ENCODE measurements around the gene MYL5. TPM values are rescaled to one million over a fixed set of nuclear protein-coding genes. Genes with fewer than 3 reads are reported as not detected.
"Not testable (repeated sequence)": the region's sequence is repeated elsewhere in the genome, so short reads cannot be mapped to it uniquely, and the experiment has no call there.

Gene MYL5, protein sequence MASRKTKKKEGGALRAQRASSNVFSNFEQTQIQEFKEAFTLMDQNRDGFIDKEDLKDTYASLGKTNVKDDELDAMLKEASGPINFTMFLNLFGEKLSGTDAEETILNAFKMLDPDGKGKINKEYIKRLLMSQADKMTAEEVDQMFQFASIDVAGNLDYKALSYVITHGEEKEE
- 7.4 and 13.8 TPM in 2 replicates for total RNA-seq (2014; rRNA removed; shearing (Covaris generic))

DNA sequence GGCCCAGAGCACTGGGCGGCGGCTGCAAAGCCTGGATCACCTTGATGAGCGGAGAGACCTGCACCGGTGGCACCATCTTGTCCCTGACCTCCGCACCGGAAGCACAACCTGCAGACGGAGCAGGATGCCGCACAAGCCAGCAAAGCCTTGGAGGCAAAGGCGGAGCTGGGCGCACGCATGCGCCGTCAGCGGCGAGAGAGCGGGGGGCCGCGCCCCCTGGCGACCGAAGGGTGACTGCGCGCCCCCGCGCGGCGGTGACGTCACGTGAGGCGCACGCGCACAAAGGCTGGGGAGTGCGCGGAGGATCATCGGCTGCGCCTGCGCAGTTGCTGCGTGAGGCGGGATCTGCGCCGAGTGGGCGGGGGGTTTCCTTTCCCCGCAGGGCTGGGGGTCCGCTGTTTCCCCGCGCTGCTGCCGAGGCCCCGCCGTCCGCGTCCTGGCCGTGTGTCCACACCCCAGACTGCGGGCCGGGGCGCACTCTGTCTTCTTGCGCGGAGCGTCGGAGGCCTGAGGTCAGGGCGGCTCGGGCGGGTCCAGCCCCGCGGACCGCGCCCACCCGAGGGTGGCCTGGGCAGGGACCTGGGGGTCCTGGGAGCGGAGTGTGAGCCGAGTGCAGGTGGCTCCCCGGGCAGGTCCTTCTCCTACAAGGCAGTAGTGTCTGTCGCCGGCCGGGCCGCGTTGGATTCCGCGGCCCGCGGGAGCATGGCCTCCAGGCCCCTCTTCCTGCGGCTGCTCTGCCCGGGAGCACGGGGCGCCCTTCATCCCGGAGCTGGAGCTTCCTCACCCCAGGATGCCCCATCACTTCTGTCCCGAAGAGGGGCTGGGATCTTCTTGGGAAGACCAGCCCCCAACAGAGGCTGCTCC is at the start of gene MYL5, which contains the start of gene ATP5ME:
Gene MYL5, plus strand, starts transcription at position 371 of the 864 bp plus-strand sequence. CDS start 3,485 bp downstream, outside the sequence.
Gene ATP5ME, minus strand, starts transcription at position 105 of the 864 bp plus-strand sequence. Its CDS starts 29 bp downstream, at position 76.
- DNase-seq (ENCODE audit: low spot score): peak; percentile 97

DNA sequence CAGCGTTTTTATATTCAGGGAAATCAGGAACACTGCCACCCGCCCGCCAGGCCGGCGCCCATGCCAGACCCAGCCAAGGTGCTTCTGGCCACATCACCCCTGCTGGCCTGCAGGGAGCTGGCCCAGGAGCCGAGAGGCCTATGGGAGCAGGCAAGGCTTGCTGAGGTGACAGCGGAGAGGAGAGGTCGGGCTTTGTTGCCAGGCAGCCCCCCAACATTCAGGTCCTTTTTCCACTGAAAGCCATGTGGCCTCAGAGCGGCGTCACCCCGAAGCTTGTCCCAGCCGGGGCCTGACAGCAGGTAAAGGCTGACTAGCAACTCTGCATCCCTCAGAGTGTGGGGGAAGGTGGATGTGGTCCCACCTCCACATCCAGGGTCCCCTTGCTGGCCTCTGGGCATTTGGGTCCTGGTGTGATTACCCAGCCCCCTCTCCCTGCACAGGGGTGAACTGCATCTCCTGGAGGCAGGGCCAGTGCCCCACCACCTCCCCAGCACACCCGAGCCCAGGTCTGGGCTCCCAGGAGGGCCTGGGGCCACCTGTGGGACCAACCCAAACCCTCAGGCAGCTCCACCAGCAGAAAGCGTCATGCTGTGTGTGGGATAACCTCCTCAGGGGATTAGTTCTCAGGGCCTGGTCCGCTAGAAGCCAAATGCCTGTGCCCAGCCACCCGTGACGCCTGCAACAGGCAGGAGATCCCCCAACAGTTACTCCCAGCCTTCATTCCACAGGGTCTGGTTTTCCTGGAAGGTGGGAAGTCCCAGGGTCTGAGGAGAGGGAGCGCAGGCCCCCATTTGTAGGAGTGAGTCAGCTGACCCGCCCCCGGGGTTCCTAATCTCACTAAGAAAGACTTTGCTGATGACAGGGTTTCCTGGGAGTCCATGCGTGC is 49.4 kb upstream of the MYL5 start, which contains the start of gene PDE6B:
Gene PDE6B, plus strand, starts transcription at position 869 of the 886 bp plus-strand sequence. CDS start 54 bp downstream, outside the sequence.
- DNase-seq (ENCODE audit: low spot score): no peak

DNA sequence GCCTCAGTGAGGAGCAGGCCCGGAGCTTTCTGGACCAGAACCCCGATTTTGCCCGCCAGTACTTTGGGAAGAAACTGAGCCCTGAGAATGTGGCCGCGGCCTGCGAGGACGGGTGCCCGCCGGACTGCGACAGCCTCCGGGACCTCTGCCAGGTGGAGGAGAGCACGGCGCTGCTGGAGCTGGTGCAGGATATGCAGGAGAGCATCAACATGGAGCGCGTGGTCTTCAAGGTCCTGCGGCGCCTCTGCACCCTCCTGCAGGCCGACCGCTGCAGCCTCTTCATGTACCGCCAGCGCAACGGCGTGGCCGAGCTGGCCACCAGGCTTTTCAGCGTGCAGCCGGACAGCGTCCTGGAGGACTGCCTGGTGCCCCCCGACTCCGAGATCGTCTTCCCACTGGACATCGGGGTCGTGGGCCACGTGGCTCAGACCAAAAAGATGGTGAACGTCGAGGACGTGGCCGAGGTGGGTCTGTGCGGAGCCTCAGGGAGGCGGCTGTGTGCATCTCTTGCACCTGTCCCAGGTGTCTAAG is 48.6 kb upstream of the MYL5 start:
- DNase-seq (ENCODE audit: low spot score): no peak

DNA sequence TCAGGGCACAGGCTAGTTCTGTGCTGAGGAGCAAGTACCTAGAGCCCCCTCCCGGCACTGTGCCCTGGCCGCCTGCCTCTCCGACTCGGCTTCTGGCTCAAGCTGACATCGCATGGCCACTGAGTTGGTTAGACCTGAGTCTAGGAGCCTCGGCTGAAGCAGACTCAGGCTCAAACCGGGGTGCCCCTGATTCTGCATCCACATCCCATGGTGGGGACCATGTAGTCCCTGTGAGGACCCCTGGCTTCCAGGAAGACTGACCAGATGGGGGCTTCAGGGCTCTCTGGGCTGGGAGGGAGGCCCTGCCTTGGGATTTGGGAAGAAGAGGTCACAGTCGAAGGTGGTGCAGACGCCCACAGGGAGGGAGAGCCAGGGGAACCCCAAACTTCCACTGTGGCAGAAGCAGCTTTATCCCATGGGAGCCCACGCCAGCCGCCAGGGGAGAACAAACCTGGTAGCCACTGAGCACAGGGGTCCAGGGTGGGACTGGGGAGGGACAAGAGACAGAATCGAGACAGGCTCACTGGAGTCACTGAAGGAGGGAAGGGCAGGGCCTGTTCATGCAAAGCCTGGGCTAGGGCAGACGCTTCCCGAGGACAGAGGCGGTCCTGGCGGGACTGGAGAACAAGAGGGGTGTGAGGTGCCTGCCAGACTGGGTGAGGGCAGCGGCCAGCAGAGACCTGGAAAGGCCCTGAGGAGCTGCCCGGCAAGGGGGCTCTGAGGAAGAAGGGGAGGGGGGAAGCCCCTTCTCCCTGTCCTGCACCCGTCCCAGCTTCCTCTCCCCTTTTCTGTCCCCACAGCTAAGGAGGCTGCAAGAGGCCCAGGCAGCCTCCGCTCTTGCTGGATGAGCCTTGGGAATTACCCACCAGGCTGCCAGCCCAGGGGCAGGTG is 47.9 kb upstream of the MYL5 start:
- DNase-seq (ENCODE audit: low spot score): no peak

DNA sequence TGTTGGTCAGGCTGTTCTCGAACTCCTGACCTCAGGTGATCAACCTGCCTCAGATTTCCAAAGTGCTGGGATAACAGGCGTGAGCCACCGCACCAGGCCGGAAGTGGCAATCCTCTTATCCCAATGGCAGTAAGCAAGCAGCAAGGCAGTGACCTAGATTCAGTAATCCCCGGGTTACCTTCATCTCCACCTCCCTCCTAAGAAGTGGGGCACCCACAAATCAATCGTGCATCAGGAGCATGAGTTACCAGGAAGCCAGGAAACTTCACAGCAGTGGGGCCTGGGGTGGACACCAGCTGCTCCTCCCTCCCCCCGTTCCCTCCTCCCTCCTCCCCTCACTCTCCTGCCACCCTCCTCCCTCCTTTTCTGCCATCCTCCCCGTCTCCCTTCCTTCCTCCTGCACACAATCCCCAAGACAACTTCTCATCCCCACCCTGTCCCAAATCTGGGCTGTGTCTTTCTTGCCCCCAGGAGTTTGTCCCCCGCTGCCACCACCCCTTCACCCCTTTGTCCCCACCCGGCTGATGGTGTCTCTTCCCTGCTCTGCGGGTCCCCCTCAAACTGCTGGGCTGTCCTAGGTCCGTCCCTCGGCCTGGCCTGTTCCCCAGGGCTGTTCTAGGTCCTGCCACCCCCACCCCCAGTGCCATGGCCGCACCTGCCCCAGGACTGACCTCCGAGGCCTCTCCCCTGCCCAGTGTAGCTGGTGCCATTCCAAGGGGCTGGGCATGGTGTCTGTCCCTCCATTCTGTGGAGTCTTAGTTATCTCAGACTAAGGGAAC is 46.8 kb upstream of the MYL5 start:
- no peak for DNase-seq (ENCODE audit: low spot score)

DNA sequence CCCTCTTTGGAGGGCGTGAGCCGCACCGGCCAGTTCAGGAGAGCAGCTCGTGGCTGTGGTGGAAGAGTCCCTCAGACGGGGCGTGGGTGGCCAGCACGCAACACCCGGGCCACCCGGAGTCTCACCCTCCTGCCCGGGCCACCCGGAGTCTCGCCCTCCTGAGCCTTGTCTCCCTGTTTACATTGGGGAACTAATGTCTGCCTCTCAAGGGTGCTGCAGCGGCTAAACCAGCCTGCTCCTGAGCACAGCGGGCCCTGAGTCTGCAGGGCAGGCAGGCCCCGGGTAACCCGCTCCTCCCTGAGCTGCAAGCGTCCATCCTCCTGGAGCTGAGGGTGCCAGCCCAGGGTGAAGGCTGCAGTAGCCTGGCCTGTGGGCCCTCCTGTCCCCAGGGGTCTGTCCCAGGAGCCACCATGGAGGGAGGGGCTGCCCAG is 46.0 kb upstream of the MYL5 start:
- DNase-seq (ENCODE audit: low spot score): no peak

DNA sequence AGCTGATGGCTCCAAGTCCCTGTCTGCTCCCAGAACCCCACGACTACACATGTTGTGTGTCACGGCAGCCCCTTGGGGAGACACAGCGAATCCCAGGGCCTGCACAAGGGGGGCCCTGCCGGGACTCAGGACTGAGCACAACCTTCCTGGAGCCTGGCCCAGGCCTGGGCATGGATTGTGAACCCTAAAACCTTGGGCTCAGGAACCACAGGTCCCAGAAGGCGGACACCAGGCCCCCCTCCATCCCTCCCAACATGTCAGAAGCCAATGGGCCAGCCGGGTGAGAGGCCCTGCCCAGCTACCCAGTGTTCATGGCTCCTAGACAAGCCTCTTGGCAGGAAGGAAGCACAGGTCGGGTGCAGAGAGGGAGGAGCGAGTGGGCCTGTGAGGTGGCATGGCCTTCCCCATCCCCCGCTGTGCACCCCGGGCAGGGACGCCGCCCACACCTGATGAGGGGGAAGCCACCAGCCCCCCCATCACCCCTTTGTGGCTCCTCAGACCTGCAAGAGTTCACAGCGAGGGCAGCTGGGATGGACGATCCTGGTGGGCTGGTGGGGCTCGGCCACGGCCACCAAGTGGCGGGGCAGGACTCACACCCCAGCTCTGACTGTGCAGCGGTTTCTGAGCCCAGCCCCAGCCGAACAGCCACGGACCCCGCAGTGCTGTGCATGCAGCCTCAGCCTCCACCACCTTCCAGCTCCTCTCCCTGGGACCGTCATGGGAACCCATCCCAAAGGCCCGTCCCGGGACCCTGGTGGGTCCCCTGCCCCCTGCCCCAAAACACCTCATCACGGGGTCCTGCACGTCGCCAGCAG is 45.3 kb upstream of the MYL5 start:
- DNase-seq (ENCODE audit: low spot score): no peak

DNA sequence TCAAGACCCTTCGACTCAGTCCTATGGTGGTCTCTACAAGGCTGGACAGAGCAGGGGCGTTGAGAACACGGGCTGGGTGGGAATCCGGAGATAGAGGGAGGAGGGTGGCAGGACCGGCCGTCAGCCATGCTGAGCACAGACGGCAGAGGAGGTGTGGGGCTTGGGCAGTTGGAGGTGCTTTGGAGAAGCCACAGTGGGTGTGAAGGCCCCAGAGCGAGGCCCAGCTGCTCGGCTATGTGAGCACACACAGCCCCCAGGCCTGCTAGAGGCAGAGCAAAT is 44.8 kb upstream of the MYL5 start:
- no peak for DNase-seq (ENCODE audit: low spot score)

DNA sequence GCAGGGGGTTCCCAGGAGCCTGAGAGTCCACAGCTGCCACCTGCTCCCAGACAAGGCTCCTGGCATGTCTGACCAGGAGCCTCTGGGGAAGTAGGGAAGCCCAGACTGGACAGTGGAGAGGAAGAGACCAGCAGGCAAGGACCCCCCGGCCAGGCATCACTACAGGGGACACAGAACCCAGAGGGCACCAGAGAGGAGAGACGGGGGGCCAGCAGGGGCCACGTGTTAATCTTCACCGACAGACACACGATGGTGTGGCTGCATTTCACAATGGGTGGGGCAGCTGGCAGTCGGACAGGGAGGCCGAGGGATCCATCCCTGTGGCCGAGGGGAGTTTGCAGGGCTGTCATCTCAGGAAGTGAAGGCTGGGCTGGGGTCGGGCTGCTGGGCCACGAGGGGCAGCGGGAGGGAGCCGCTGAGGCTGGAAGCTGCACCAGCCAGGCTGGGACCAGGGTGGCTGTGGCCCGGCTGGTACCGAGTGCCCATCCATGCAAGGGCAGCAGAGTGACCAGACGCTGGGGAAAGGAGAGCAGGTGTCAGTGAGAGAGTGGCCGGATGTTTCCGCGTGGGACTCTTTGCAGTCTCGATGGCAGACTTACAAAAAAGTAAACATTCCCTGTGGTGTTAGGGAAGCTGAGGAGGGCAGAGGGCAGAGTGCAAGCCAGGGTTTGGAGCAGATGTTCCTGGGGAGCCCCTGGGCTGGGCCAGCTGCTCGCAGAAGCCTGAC is 44.3 kb upstream of the MYL5 start:
- no peak for DNase-seq (ENCODE audit: low spot score)

DNA sequence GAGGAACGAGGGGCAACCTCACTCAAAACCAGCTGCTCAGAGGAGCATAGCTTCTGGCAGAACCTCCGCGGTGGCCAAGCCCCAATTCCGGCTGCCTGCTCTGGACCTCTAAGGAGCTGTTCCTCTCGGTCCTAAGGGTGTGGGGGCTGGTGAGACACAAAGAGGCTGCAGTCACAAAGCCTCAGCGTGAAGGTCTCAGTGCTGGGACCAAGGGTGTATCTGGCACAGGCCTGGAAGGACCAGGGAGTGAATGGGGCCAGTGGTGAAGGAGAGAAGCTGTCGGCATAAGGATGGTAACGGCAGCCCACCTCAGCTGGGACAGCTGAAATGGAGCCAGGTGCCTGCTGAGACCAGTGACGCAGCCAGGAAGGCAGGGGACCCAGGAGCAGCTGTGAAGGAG is 43.7 kb upstream of the MYL5 start:
- no peak for DNase-seq (ENCODE audit: low spot score)

DNA sequence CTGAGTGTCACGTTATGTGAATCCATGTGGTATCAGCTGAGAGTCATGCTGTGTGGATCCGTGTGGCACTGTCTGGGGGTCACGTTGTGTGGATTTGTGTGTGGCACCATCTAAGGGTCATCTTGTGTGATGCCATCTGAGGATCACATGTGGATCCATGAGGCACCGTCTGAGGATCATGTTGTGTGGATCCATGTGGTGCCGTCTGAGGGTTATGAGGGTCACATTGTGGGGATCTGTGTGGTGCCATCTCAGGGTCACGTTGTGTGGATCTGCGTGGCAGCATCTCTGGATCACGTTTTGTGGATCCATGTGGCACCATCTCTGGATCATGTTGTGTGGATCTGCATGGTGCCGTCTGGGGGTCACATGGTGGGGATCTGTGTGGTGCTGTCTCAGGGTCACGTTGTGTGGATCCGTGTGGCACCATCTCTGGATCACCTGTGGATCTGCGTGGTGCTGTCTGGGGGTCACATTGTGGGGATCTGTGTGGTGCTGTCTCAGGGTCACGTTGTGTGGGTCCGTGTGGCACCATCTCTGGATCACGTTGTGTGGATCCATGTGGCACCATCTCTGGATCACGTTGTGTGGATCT is 42.0 kb upstream of the MYL5 start:
- no peak for DNase-seq (ENCODE audit: low spot score)

DNA sequence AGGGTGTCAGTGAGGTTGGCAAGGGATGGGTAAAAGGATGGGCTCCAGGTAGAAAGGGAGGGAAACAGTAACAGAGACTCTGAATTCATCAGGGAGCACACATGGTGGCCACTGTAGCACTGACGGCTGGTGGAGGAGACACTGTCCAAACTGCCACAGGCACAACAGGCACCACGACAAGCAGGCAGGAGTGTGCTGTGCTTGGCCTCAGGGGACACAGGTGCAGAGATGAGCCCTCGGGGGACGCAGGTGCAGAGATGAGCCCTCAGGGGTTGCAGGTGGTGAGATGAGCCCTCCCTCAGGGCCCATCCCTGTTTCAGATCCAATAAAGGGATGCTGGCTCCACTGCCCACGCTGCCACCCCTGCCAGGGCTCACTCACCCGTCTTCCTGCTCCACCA is 41.4 kb upstream of the MYL5 start:
- DNase-seq (ENCODE audit: low spot score): no peak

DNA sequence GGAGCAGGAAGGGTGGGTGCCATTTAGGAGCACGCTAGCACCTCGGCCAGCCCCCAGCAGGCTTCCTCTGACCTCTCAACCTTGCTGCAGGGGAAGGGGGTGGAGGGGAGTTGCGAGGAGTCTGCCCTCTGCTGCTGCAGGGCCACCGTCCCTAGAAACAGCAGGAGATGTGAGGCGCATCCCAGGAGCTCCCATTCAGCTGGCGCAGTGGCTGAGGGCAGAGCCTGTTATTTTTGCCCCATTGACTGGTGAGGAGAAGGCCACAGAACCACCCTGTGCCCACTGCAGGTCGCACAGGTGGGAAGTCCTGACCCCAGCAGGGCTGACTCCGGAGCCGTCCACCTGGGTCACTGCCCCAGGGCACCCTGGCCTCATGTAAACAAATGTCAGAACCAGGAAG is 40.9 kb upstream of the MYL5 start:
- no peak for DNase-seq (ENCODE audit: low spot score)

DNA sequence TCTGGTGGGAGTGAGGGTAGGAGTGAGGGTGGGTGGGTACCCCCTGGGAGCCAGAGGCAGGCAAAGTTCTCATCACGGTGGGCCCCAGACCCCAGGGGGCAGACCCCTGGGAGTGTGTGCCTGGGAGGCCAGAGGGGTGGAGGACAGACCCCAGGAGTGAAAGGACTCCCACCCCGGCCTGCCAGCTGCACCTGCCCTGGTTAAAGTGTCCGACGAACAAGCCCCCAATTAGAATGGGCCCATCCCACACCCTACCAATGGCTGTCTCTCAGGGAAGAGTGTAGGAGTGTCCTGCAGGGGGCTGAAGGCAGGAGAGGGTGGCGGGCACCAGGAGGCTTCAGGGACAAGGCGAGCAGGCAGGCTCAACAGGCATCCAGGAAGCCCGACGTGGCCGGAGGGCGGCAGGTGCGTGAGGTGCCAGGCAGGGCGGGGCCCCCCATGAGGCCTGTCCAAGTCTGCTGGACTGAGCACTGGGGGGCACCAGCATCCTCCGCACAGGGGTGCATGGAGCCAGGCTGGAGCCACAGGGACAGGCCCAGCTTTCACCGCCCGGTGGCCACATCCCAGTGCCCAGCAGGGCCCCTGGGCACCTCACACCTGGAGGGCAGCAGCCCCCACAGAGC is 40.3 kb upstream of the MYL5 start:
- no peak for DNase-seq (ENCODE audit: low spot score)

DNA sequence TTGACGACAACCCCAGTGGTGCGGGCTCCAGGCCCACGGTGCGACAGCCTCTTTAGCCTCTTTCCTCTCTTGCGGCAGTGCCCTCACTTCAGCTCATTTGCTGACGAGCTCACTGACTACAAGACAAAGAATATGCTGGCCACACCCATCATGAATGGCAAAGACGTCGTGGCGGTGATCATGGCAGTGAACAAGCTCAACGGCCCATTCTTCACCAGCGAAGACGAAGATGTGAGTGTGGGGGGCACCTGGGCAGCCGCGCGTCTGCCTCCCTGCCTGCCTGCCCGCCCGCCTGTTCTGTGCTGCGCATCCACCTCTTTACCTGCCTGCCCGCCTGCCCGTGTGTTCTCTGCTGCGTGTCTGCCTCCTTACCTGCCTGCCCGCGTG is 39.8 kb upstream of the MYL5 start:
- no peak for DNase-seq (ENCODE audit: low spot score)

DNA sequence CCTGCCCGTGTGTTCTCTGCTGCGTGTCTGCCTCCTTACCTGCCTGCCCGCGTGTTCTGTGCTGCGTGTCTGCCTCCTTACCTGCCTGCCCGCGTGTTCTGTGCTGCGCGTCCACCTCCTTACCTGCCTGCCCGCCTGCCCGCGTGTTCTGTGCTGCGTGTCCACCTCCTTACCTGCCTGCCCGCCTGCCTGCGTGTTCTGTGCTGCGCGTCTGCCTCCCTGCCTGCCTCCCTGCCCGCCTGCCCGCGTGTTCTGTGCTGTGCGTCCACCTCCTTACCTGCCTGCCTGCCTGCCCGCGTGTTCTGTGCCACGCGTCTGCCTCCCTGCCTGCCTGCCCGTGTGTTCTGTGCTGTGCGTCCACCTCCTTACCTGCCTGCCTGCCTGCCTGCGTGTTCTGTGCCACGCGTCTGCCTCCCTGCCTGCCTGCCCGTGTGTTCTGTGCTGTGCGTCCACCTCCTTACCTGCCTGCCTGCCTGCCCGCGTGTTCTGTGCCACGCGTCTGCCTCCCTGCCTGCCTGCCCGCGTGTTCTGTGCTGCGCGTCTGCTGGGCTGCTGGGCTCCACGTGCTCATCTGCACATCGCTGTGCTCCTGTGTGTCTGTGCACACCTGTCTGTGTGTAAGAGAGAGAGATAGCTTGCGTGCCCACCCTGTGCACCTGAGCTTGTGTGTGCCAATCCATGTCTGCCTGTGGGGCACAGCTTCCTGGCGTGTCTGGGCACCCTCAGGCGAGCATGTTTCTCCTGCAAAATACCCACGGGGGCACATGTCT is 39.1 kb upstream of the MYL5 start:
- not testable (repeated sequence) for DNase-seq (ENCODE audit: low spot score)
